SK-N-MC (cell line): Measurements from ENCODE around the gene VWC2.

Source experiments
- EZH2 ChIP-seq: fragments of 200-600 bp; sonication (generic); IDR thresholded peaks from one replicate; pipeline ENCODE4 v1.6.1; 2017; ENCODE audit warnings: antibody characterized with exemption
- FOXP2 ChIP-seq: optimal IDR thresholded peaks from 2 replicates; pipeline ENCODE3; 2011; ENCODE audit warnings: mild to moderate bottlenecking, moderate library complexity; ENCODE audit not compliant: insufficient read depth; ENCODE audit errors: extremely low read length, control extremely low read depth

- TF ChIP-seq FOXP2 = no peak
- peak; percentile 2 for TF ChIP-seq EZH2
These were observed 1.9 kb downstream of the VWC2 start for GRCh38 chr7:49775065-49775948.
